ENCODE data around the gene SPTBN4.
"Not testable (repeated sequence)": the region's sequence is repeated elsewhere in the genome, so short reads cannot be mapped to it uniquely, and the experiment has no call there.

Gene SPTBN4

GRCh38 chr19:40621283-40621682 lies 154.5 kb downstream of the SPTBN4 start:
- ATAC-seq (no peak), DNase-seq (no peak)

- DNase-seq: no peak
Observed at GRCh38 chr19:40621966-40622772, 155.4 kb downstream of the SPTBN4 start.

GRCh38 chr19:40622773-40623075 lies 155.9 kb downstream of the SPTBN4 start:
- DNase-seq: no peak
- ATAC-seq: no peak

More at GRCh38 chr19:40621966-40622772, 155.4 kb downstream of the SPTBN4 start:
- ATAC-seq: no peak

- peak; percentile 48 for ATAC-seq
- DNase-seq: no peak
Observed at GRCh38 chr19:40623403-40624251, 156.8 kb downstream of the SPTBN4 start.

GRCh38 chr19:40624369-40625153 lies 157.8 kb downstream of the SPTBN4 start:
- DNase-seq, ATAC-seq: not testable (repeated sequence)

GRCh38 chr19:40625406-40626120 lies 158.8 kb downstream of the SPTBN4 start:
- no peak for ATAC-seq
- no peak for DNase-seq

Data from stimulated activated naive CD8-positive, alpha-beta T cell treated with anti-CD3 and anti-CD28 coated beads, Interleukin-15, Interleukin-2, amounts not matched to agents 100 U/mL and 50 U/mL, for 24 hours (primary cell).